Lower leg skin (tissue), 3 donors: ENCODE results near the gene RAB3IP.

ENCODE experiments used
- POLR2A ChIP-seq, 2 donors: fragments of 450-650 bp; IDR thresholded peaks; one replicate each; pipeline ENCODE4 v1.6.1; 2016 to 2017; ENCODE audit warnings: antibody characterized with exemption in 2 of 2, mild to moderate bottlenecking in 1 of 2, moderate library complexity in 1 of 2
- TF ChIP-seq, protein P1 (sequence below), 3 donors: fragments of 450-650 bp; IDR thresholded peaks; one replicate each; pipeline ENCODE4 v1.5.1; 2016; ENCODE audit warnings: antibody characterized with exemption in 3 of 3, mild to moderate bottlenecking in 3 of 3, moderate library complexity in 2 of 3

DNA sequence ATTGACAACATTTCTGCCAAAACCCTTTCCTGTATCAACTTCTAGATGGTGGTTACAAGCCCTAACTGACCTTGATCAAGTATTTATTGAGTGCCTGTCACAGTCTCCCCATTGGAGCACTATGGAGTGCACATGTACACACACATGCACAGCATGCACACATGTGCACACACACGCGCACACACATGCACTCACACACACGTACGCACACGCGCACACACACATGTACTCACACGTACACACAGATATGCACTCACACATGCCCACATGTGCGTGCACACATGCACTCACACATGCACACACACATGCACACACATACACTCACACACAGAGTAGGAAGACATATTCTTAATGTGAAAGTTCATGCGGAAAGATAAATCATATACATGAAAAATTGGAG, 130.0 kb downstream of the RAB3IP start:
- TF ChIP-seq, protein P1, sequence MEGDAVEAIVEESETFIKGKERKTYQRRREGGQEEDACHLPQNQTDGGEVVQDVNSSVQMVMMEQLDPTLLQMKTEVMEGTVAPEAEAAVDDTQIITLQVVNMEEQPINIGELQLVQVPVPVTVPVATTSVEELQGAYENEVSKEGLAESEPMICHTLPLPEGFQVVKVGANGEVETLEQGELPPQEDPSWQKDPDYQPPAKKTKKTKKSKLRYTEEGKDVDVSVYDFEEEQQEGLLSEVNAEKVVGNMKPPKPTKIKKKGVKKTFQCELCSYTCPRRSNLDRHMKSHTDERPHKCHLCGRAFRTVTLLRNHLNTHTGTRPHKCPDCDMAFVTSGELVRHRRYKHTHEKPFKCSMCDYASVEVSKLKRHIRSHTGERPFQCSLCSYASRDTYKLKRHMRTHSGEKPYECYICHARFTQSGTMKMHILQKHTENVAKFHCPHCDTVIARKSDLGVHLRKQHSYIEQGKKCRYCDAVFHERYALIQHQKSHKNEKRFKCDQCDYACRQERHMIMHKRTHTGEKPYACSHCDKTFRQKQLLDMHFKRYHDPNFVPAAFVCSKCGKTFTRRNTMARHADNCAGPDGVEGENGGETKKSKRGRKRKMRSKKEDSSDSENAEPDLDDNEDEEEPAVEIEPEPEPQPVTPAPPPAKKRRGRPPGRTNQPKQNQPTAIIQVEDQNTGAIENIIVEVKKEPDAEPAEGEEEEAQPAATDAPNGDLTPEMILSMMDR (IDR thresholded peaks at IDR 0.05), result no peak
- TF ChIP-seq POLR2A (IDR thresholded peaks at IDR 0.05), result no peak
